Endodermal cell (in vitro differentiated cells): ENCODE results near the gene XKR8. TPM values are rescaled to one million over a fixed set of nuclear protein-coding genes. Genes with fewer than 3 reads are reported as not detected.

Experiments
- DNase-seq: peaks from one replicate; pipeline ENCODE4 v3.0.0-alpha.2; 2017
- H3K27ac ChIP-seq: 2 replicates; pipeline ENCODE4 v1.5.1; 2013; ENCODE audit warnings: mild to moderate bottlenecking, low read depth, low read length, moderate library complexity
- H3K27me3 ChIP-seq: 2 replicates; pipeline ENCODE4 v1.6.1; 2013; ENCODE audit warnings: mild to moderate bottlenecking, low read length, moderate library complexity; ENCODE audit not compliant: insufficient read depth, control insufficient read depth, poor library complexity, severe bottlenecking
- H3K36me3 ChIP-seq: 2 replicates; pipeline ENCODE4 v1.7.0; 2013; ENCODE audit warnings: mild to moderate bottlenecking, low read length, moderate library complexity; ENCODE audit not compliant: control insufficient read depth, insufficient read depth
- H3K4me1 ChIP-seq: one replicate; pipeline ENCODE4 v1.7.0; 2013; ENCODE audit warnings: low read length; ENCODE audit not compliant: control insufficient read depth, insufficient read depth
- H3K4me3 ChIP-seq: 2 replicates; pipeline ENCODE4 v1.5.1; 2013; ENCODE audit warnings: mild to moderate bottlenecking, low read length, moderate library complexity
- H3K9ac ChIP-seq: 2 replicates; pipeline ENCODE4 v1.6.1; 2013; ENCODE audit warnings: mild to moderate bottlenecking, low read length, moderate library complexity; ENCODE audit not compliant: poor library complexity, severe bottlenecking; ENCODE audit errors: extremely low read depth
- H3K9me3 ChIP-seq: 2 replicates; pipeline ENCODE4 v1.6.1; 2013; ENCODE audit warnings: mild to moderate bottlenecking, low read length, moderate library complexity; ENCODE audit not compliant: control insufficient read depth
- H3K27ac Mint-ChIP-seq: 2 replicates; pipeline ENCODE4 v1.8.0; 2020; ENCODE audit warnings: mixed read lengths
- H3K27me3 Mint-ChIP-seq: 2 replicates; pipeline ENCODE4 v1.8.0; 2021; ENCODE audit warnings: mild to moderate bottlenecking, mixed read lengths; ENCODE audit not compliant: insufficient read depth
- H3K36me3 Mint-ChIP-seq: 2 replicates; pipeline ENCODE4 v1.8.0; 2020; ENCODE audit warnings: low read depth, mixed read lengths
- H3K4me1 Mint-ChIP-seq: 2 replicates; pipeline ENCODE4 v1.8.0; 2020; ENCODE audit warnings: mixed read lengths
- H3K4me3 Mint-ChIP-seq: 2 replicates; pipeline ENCODE4 v1.8.0; 2020; ENCODE audit warnings: mild to moderate bottlenecking, moderate library complexity, mixed read lengths
- H3K9me3 Mint-ChIP-seq: 2 replicates; pipeline ENCODE4 v1.8.0; 2020; ENCODE audit warnings: mild to moderate bottlenecking, mixed read lengths
- WGBS, 2 experiments: methylation state at CpG; one replicate each; pipeline versions ENCODE4 v1.1.5 to v1.1.7; 2013; ENCODE audit warnings: missing lambda C conversion rate in 2 of 2, mixed read lengths in 1 of 2; ENCODE audit not compliant: insufficient coverage in 1 of 2, insufficient read length in 1 of 2; 5-methylcytosine and 5-hydroxymethylcytosine counted together
- total RNA-seq, 2 donors: library from RNA; stranded (reverse); fragmentation: NEBNext Ultra II Directional in 1 of 2; extraction: Animal tissue kit (Norgen Biotek cat#: 25700) in 1 of 2; gene quantifications; 2 replicates in 1 of 2; 3 replicates in 1 of 2; pipeline ENCODE4 v1.2.1, GENCODE V29; 2021
- TF ChIP-seq, protein P1 (sequence below): fragments of 200-600 bp; sonication (generic); conservative IDR thresholded peaks from 2 replicates; pipeline ENCODE4 v1.5.0; 2021; ENCODE audit warnings: antibody characterized with exemption, mild to moderate bottlenecking

The XKR8 gene
- total RNA-seq, 2 donors from 2014 or later = 17.5 to 17.7 TPM

GRCh38 chr1:27968692-27969091 lies 8.9 kb downstream of the XKR8 start:
- Histone ChIP-seq H3K4me3 (no peak overlapping the region), H3K9me3 (no peaks in the 10 kb centered on the region), H3K27ac (no peak overlapping the region), H3K27me3 (no peaks in the 10 kb centered on the region), H3K9ac (no peak overlapping the region), H3K36me3 (peaks cover 40% of the 10 kb centered on the region), H3K4me1 (no peaks in the 10 kb centered on the region)
- 86 to 97% methylated on average over 3 of the region's 3 CpGs for WGBS, 2 experiments
- H3K27me3 Mint-ChIP-seq = no peaks in the 10 kb centered on the region
- TF ChIP-seq, protein P1, sequence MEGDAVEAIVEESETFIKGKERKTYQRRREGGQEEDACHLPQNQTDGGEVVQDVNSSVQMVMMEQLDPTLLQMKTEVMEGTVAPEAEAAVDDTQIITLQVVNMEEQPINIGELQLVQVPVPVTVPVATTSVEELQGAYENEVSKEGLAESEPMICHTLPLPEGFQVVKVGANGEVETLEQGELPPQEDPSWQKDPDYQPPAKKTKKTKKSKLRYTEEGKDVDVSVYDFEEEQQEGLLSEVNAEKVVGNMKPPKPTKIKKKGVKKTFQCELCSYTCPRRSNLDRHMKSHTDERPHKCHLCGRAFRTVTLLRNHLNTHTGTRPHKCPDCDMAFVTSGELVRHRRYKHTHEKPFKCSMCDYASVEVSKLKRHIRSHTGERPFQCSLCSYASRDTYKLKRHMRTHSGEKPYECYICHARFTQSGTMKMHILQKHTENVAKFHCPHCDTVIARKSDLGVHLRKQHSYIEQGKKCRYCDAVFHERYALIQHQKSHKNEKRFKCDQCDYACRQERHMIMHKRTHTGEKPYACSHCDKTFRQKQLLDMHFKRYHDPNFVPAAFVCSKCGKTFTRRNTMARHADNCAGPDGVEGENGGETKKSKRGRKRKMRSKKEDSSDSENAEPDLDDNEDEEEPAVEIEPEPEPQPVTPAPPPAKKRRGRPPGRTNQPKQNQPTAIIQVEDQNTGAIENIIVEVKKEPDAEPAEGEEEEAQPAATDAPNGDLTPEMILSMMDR = no peak
- peaks cover 4% of the 10 kb centered on the region for H3K4me1 Mint-ChIP-seq
- H3K4me3 Mint-ChIP-seq = no peak overlapping the region
- H3K9me3 Mint-ChIP-seq = no peaks in the 10 kb centered on the region
- DNase-seq = no peak
- H3K27ac Mint-ChIP-seq = no peak overlapping the region
- peaks cover 42% of the 10 kb centered on the region for H3K36me3 Mint-ChIP-seq

GRCh38 chr1:27970401-27970800 lies 10.6 kb downstream of the XKR8 start:
- Mint-ChIP-seq H3K27me3 (no peaks in the 10 kb centered on the region), H3K9me3 (no peaks in the 10 kb centered on the region), H3K4me3 (no peak overlapping the region), H3K27ac (no peak overlapping the region), H3K36me3 (peaks cover 28% of the 10 kb centered on the region), H3K4me1 (peaks cover 4% of the 10 kb centered on the region)
- no peak for DNase-seq
- H3K4me3 ChIP-seq = no peak overlapping the region
- H3K36me3 ChIP-seq = peaks cover 43% of the 10 kb centered on the region
- no peaks in the 10 kb centered on the region for H3K27me3 ChIP-seq
- 94 to 98% methylated on average over 4 to 6 of the region's 6 CpGs for WGBS, 2 experiments
- no peak overlapping the region for H3K27ac ChIP-seq
- no peak overlapping the region for H3K9ac ChIP-seq
- H3K4me1 ChIP-seq = no peaks in the 10 kb centered on the region
- no peaks in the 10 kb centered on the region for H3K9me3 ChIP-seq
- TF ChIP-seq, protein P1 = no peak

DNA sequence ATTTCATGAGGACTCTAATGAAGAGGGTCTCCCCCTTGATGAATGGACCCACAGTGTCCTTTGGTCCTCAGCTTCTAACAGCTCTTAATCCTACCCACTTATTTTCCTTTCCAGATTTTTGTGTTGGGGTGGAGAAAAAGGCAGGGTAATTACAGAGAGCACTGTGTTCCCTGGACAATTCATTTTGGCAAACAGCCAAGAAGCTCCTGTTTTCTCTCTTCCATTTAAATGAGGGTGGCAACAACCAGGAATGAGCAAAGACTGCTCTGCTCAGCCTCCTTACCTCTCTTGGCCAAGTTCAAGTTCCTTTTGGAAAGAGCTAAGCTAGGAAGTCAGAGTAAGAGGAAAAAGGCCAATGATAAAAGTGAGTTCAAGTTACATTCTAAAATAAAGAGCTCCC lies 11.9 kb downstream of the XKR8 start:
- H3K27ac Mint-ChIP-seq = no peak overlapping the region
- DNase-seq = no peak
- H3K27me3 Mint-ChIP-seq = no peaks in the 10 kb centered on the region

More for the DNA sequence above, 11.9 kb downstream of the XKR8 start:
- Histone ChIP-seq H3K9me3 (no peaks in the 10 kb centered on the region), H3K27me3 (no peaks in the 10 kb centered on the region), H3K4me3 (no peak overlapping the region), H3K27ac (no peak overlapping the region), H3K36me3 (peaks cover 43% of the 10 kb centered on the region), H3K9ac (no peak overlapping the region), H3K4me1 (no peaks in the 10 kb centered on the region)
- H3K36me3 Mint-ChIP-seq = peaks cover 22% of the 10 kb centered on the region
- H3K4me3 Mint-ChIP-seq = no peak overlapping the region
- TF ChIP-seq, protein P1 = no peak
- peaks cover 4% of the 10 kb centered on the region for H3K4me1 Mint-ChIP-seq
- no peaks in the 10 kb centered on the region for H3K9me3 Mint-ChIP-seq
